A549 (cell line): Measurements from ENCODE around the gene WDR35. TPM values are rescaled to one million over a fixed set of nuclear protein-coding genes. Genes with fewer than 3 reads are reported as not detected.

Source experiments
- ATAC-seq, 2 experiments: fragments of 200-7000 bp in 1 of 2; fragments of >200 bp in 1 of 2; cut with Nextera tagmentation in 1 of 2; cut with Tn5 transposase in 1 of 2; 3 replicates each; pipeline versions ENCODE4 v1.8.0 to v1.9.1; 2018 to 2020; ENCODE audit warnings: mild to moderate bottlenecking in 1 of 2, moderate library complexity in 1 of 2
- CTCF ChIA-PET: fragments of 300-600 bp; sonication (Branson Sonifier 250); formaldehyde crosslinking; extraction: SDS; loops from one replicate; lab custom pipeline; 2021; ENCODE audit warnings: antibody characterized with exemption, inconsistent platforms; lab: Yijun Ruan, JAX
- POLR2A ChIA-PET: fragments of 350-600 bp; formaldehyde crosslinking; extraction: SDS; loops from one replicate; lab custom pipeline; 2021; ENCODE audit warnings: antibody characterized with exemption, inconsistent platforms; lab: Yijun Ruan, JAX
- DNase-seq, 2 experiments: peaks; one replicate each; pipeline versions ENCODE4 v3.0.0 to v3.0.0-alpha.2; 2011 to 2016; ENCODE audit warnings: low read depth in 1 of 2, low spot score in 1 of 2
- FAIRE-seq: peaks from 2 replicates; lab custom pipeline; 2011; peaks lifted over from hg19 to GRCh38; lab: Jason Lieb, UNC
- H3K27ac ChIP-seq, 2 experiments: fragments of >200 bp; sonication (Bioruptor Twin); formaldehyde crosslinking; 3 replicates each; pipeline ENCODE4 v1.5.1; 2016 to 2017
- H3K4me1 ChIP-seq: fragments of >200 bp; sonication (Bioruptor Twin); formaldehyde crosslinking; 3 replicates; pipeline ENCODE4 v1.6.1; 2016
- H3K4me2 ChIP-seq: fragments of >200 bp; sonication (Bioruptor Twin); formaldehyde crosslinking; 3 replicates; pipeline ENCODE4 v1.6.1; 2016
- H3K4me3 ChIP-seq: fragments of >200 bp; sonication (Bioruptor Twin); formaldehyde crosslinking; 3 replicates; pipeline ENCODE4 v1.5.1; 2016
- H3K9me3 ChIP-seq: fragments of >200 bp; sonication (Bioruptor Twin); formaldehyde crosslinking; 3 replicates; pipeline ENCODE4 v1.6.1; 2016
- BCL3 ChIP-seq: fragments of >200 bp; sonication (Bioruptor Twin); formaldehyde crosslinking; IDR thresholded peaks from 3 replicates; pipeline ENCODE4 v1.6.1; 2016
- CBX2 ChIP-seq: fragments of 200-600 bp; sonication (generic); IDR thresholded peaks from 2 replicates; pipeline ENCODE4 v1.6.1; 2016; ENCODE audit warnings: low read depth, mild to moderate bottlenecking, borderline replicate concordance
- CBX8 ChIP-seq: fragments of 200-600 bp; sonication (generic); IDR thresholded peaks from 2 replicates; pipeline ENCODE4 v1.6.1; 2016
- EP300 ChIP-seq, 2 experiments: fragments of >200 bp; sonication (Bioruptor Twin); formaldehyde crosslinking; IDR thresholded peaks; 2 replicates in 1 of 2; 3 replicates in 1 of 2; pipeline ENCODE4 v1.6.1; 2016 to 2017
- GATA3 ChIP-seq: IDR thresholded peaks from 2 replicates; pipeline ENCODE4 v1.6.1; 2012; ENCODE audit warnings: borderline replicate concordance
- HDAC2 ChIP-seq: fragments of 200-600 bp; sonication (generic); IDR thresholded peaks from 2 replicates; pipeline ENCODE4 v1.6.1; 2016
- HES2 ChIP-seq: fragments of >200 bp; sonication (Bioruptor Twin); formaldehyde crosslinking; IDR thresholded peaks from 2 replicates; pipeline ENCODE4 v1.6.1; 2016
- HEYL ChIP-seq: fragments of 250-450 bp; sonication (Bioruptor Pico); IDR thresholded peaks from 2 replicates; pipeline ENCODE4 v1.8.0; 2021; ENCODE audit warnings: mild to moderate bottlenecking, moderate library complexity
- HOXB5 ChIP-seq: fragments of 250-450 bp; sonication (Bioruptor Pico); IDR thresholded peaks from 2 replicates; pipeline ENCODE4 v1.5.0; 2020; ENCODE audit warnings: mild to moderate bottlenecking, moderate library complexity
- JUN ChIP-seq, 2 experiments: fragments of >200 bp; sonication (Bioruptor Twin); formaldehyde crosslinking; IDR thresholded peaks; 2 replicates in 1 of 2; 3 replicates in 1 of 2; pipeline ENCODE4 v1.6.1; 2016 to 2017
- MYC ChIP-seq: IDR thresholded peaks from 2 replicates; pipeline ENCODE4 v1.6.1; 2012; ENCODE audit warnings: mild to moderate bottlenecking, inconsistent platforms, low read length, improper control_type of control experiment, borderline replicate concordance
- POLR2A ChIP-seq: IDR thresholded peaks from 2 replicates; pipeline ENCODE4 v1.6.1; 2012; ENCODE audit warnings: mild to moderate bottlenecking, low read length
- RNF2 ChIP-seq: fragments of 200-600 bp; sonication (generic); IDR thresholded peaks from 2 replicates; pipeline ENCODE4 v1.6.1; 2016; ENCODE audit warnings: low read depth, mild to moderate bottlenecking, antibody characterized with exemption, moderate library complexity, borderline replicate concordance
- TP53 ChIP-seq: fragments of 250-450 bp; sonication (Bioruptor Pico); IDR thresholded peaks from 2 replicates; pipeline ENCODE4 v1.5.0; 2021; ENCODE audit warnings: mild to moderate bottlenecking, moderate library complexity
- USF2 ChIP-seq: fragments of 450-650 bp; IDR thresholded peaks from 2 replicates; pipeline ENCODE4 v1.6.1; 2014; ENCODE audit warnings: antibody characterized with exemption
- ZFP36 ChIP-seq: fragments of 450-650 bp; IDR thresholded peaks from 2 replicates; pipeline ENCODE4 v1.6.1; 2014; ENCODE audit warnings: borderline replicate concordance; ENCODE audit not compliant: partially characterized antibody
- ZNF302 ChIP-seq: fragments of 250-450 bp; sonication (Bioruptor Pico); IDR thresholded peaks from 2 replicates; pipeline ENCODE4 v1.9.0; 2021; ENCODE audit warnings: inconsistent platforms, mild to moderate bottlenecking, moderate library complexity
- WGBS: methylation state at CpG from one replicate; pipeline ENCODE4 v1.1.6; 2017; ENCODE audit errors: missing lambda C conversion rate; 5-methylcytosine and 5-hydroxymethylcytosine counted together
- polyA plus RNA-seq, 4 experiments: library from polyadenylated mRNA; depleted of rRNA in 3 of 4; stranded (reverse); fragments of >200 nt; fragmentation: RNase III in 1 of 4; extraction: RNeasy Plus Mini Kit Qiagen cat#74134 plus additional on column Dnase treatment in 1 of 4; gene quantifications; 2 replicates in 3 of 4; 3 replicates in 1 of 4; pipeline ENCODE4 v1.2.3, GENCODE V29; 2011 to 2017
- TF ChIP-seq, protein P1 (sequence below): IDR thresholded peaks from 2 replicates; pipeline ENCODE4 v1.6.1; 2012

Gene WDR35
- polyA plus RNA-seq, 2 of the 4 experiments (the other 2 are of a cell fraction): 12.1 to 28.5 TPM

DNA sequence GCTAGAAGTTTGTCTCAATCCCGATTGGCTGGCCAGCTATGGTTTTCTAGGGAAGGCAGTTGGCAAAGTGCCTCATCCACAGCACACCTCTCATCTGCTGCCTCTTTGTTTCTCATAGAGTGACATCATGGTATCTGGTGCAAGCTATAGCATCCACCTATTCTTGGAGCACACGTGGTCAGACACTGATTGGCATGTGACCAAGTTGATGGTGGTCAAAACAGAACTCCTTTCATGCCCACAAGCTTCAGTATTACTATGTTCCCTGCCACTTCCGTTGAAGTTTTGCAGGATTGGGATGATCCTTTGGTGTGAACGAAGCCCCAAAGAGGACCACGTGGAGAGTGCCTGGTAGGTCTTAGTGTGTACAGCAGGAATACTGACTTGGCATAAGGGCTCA lies 116.9 kb downstream of the WDR35 start:
- WGBS: 54% methylated on average over 5 of the region's 5 CpGs
- ChIA-PET POLR2A (no interaction called here), CTCF (interaction anchor here (0.9 to 6.2 kb wide), 5 partner anchors 8 to 1353 kb away, joined by 3 to 53 read pairs (median 4); no protein-coding TSS in a partner anchor)

GRCh38 chr2:19872302-19872701 lies 117.6 kb downstream of the WDR35 start:
- FAIRE-seq: no peak
- Histone ChIP-seq H3K4me1 (no peaks in the 10 kb centered on the region), H3K4me2 (no peak overlapping the region), H3K27ac (no peak overlapping the region), H3K9me3 (no peaks in the 10 kb centered on the region), H3K4me3 (no peak overlapping the region)
- DNase-seq: no peak
- ChIA-PET CTCF (interaction anchor here (1.0 to 6.2 kb wide), 5 partner anchors 9 to 1352 kb away, joined by 3 to 53 read pairs (median 4); no protein-coding TSS in a partner anchor), POLR2A (no interaction called here)
- no peak for ATAC-seq
- TF ChIP-seq GATA3 (no peak), CBX8 (no peak), ZFP36 (no peak), ZNF302 (no peak), BCL3 (no peak), TP53 (CRISPR knock-in tag) (no peak), HOXB5 (CRISPR knock-in tag) (no peak), CBX2 (no peak), HDAC2 (no peak)
- TF ChIP-seq, protein P1, sequence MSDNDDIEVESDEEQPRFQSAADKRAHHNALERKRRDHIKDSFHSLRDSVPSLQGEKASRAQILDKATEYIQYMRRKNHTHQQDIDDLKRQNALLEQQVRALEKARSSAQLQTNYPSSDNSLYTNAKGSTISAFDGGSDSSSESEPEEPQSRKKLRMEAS: no peak
- whole genome bisulfite sequencing: 92% methylated on average over 3 of the region's 3 CpGs

More for the DNA sequence above, 116.9 kb downstream of the WDR35 start:
- no peaks in the 10 kb centered on the region for H3K4me1 ChIP-seq
- FAIRE-seq: no peak
- TF ChIP-seq CBX2 (no peak), EP300 (IDR thresholded peaks at IDR 0.05) (no peak), HES2 (no peak), HEYL (no peak), JUN (IDR thresholded peaks at IDR 0.05) (no peak), MYC (no peak), RNF2 (no peak)
- TF ChIP-seq, all 56 proteins: peak for 0
- no peak overlapping the region for H3K4me2 ChIP-seq
- ATAC-seq: no peak
- H3K9me3 ChIP-seq: no peaks in the 10 kb centered on the region
- H3K4me3 ChIP-seq: no peak overlapping the region
- H3K27ac ChIP-seq: no peak overlapping the region
- no peak for DNase-seq

GRCh38 chr2:19871836-19872235 lies 118.1 kb downstream of the WDR35 start:
- Histone ChIP-seq H3K4me2 (no peak overlapping the region), H3K4me1 (no peaks in the 10 kb centered on the region), H3K9me3 (no peaks in the 10 kb centered on the region), H3K27ac (no peak overlapping the region), H3K4me3 (no peak overlapping the region)
- no peak for DNase-seq
- CTCF ChIA-PET: interaction anchor here (1.0 to 6.2 kb wide), 3 partner anchors 8 to 502 kb away, joined by 3 to 53 read pairs (median 5); no protein-coding TSS in a partner anchor
- no peak for FAIRE-seq
- WGBS: 77% methylated on average over 2 of the region's 2 CpGs
- ATAC-seq: no peak
- POLR2A ChIA-PET: no interaction called here
- TF ChIP-seq POLR2A: 0 out of 2 replicates have a peak, but pooled peaks have one; percentile 8
- TF ChIP-seq USF2: no peak
- no peak for TF ChIP-seq EP300 (IDR thresholded peaks at IDR 0.05)

DNA sequence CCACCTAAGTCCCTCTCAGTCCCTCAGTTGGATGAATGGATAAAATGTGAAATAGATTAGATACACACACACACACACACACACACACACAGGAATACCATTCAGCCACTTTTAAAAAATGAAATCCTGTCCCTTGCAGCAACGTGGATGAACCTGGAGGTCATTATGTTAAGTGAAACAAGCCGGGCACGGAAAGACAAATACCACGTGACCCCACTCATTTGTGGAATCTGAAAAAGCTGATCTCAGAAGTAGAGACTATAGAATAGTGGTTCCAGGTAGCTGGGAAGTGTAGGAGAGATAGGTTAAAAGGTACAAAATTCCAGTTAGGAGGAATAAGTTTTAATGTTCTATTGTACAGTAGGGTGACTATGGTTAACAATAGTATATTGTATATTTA lies 119.1 kb downstream of the WDR35 start:
- ATAC-seq (no peak), FAIRE-seq (no peak), DNase-seq (no peak)
- ChIA-PET CTCF (interaction anchor here (0.7 kb wide), 1 partner anchor 1122 kb away, joined by 3 read pairs; no protein-coding TSS in a partner anchor), POLR2A (no interaction called here)
- WGBS: 61% methylated on average over 4 of the region's 4 CpGs
- Histone ChIP-seq H3K9me3 (no peaks in the 10 kb centered on the region), H3K4me1 (no peaks in the 10 kb centered on the region), H3K4me2 (no peak overlapping the region), H3K27ac (no peak overlapping the region), H3K4me3 (no peak overlapping the region)
- TF ChIP-seq GATA3: no peak
